Upper lobe of left lung (tissue), 6 donors: Measurements from ENCODE around the gene GRM5. TPM values are rescaled to one million over a fixed set of nuclear protein-coding genes. Genes with fewer than 3 reads are reported as not detected.

Source experiments
- ATAC-seq, 2 donors: fragments of 200-7000 bp; cut with Tn5 transposase; one replicate each; pipeline ENCODE4 v1.9.1; 2022; ENCODE audit warnings: mild to moderate bottlenecking in 2 of 2, moderate library complexity in 2 of 2; ENCODE audit not compliant: low FRiP score in 2 of 2
- DNase-seq, 2 donors: peaks; one replicate each; pipeline ENCODE4 v3.0.0-alpha.2; 2019 to 2020
- H3K27ac ChIP-seq, 4 donors: fragments of 200-600 bp; sonication (generic); one replicate each; pipeline ENCODE4 v1.5.1; 2016 to 2019
- H3K27me3 ChIP-seq, 4 donors: fragments of 200-600 bp; sonication (generic); one replicate each; pipeline ENCODE4 v1.5.1; 2017 to 2019
- H3K36me3 ChIP-seq, 4 donors: fragments of 200-600 bp; sonication (generic); one replicate each; pipeline ENCODE4 v1.5.1; 2016 to 2019
- H3K4me1 ChIP-seq, 4 donors: fragments of 200-600 bp; sonication (generic); one replicate each; pipeline ENCODE4 v1.5.1; 2018 to 2019
- H3K4me3 ChIP-seq, 4 donors: fragments of 200-600 bp; sonication (generic); one replicate each; pipeline ENCODE4 v1.5.1; 2017 to 2019; ENCODE audit warnings: mild to moderate bottlenecking in 2 of 4, moderate library complexity in 1 of 4
- H3K9me3 ChIP-seq, 4 donors: fragments of 200-600 bp; sonication (generic); one replicate each; pipeline ENCODE4 v1.5.1; 2018 to 2019
- EP300 ChIP-seq, 4 donors: sonication (generic); formaldehyde crosslinking; IDR thresholded peaks; one replicate each; pipeline ENCODE4 v1.5.1; 2017; ENCODE audit warnings: antibody characterized with exemption in 4 of 4, control low read depth in 2 of 4
- POLR2A ChIP-seq, 4 donors: fragments of 450-650 bp; IDR thresholded peaks; one replicate each; pipeline ENCODE4 v1.5.1; 2016 to 2017; ENCODE audit warnings: antibody characterized with exemption in 4 of 4, mild to moderate bottlenecking in 2 of 4
- POLR2AphosphoS5 ChIP-seq, 2 donors: sonication (generic); formaldehyde crosslinking; IDR thresholded peaks; one replicate each; pipeline ENCODE4 v1.5.1; 2017; ENCODE audit warnings: antibody characterized with exemption in 2 of 2
- WGBS, 2 donors: methylation state at CpG; one replicate each; pipeline ENCODE4 v1.1.5; 2017 to 2018; 5-methylcytosine and 5-hydroxymethylcytosine counted together
- total RNA-seq, 6 donors: library from RNA; depleted of rRNA in 4 of 6; stranded (reverse); fragments of >200 nt in 4 of 6; gene quantifications; one replicate each; pipeline versions ENCODE4 v1.1.0 to v1.2.1, GENCODE V29; 2016 to 2021
- TF ChIP-seq, protein P1 (sequence below), 6 experiments: fragments of 450-650 bp in 4 of 6; fragments of 200-600 bp in 2 of 6; sonication (generic) in 2 of 6; IDR thresholded peaks; one replicate each; pipeline ENCODE4 v1.5.1; 2016 to 2019; ENCODE audit warnings: antibody characterized with exemption in 6 of 6
- donor health status: DM: no; HTN: no; CAD: no; lungs with moderate emphysema.
- donor health status: DM: no; HTN: yes; CAD: no; lungs with severe emphysema.

The GRM5 gene
- total RNA-seq, 6 donors from 2014 or later: 0.30 to 4.2 (median 0.32) TPM; not detected in 2

- 60 to 71% methylated on average over 1 of the region's 1 CpG for WGBS, 2 donors
- Histone ChIP-seq H3K27me3 (no peaks in the 10 kb centered on the region), H3K4me1 (no peaks in the 10 kb centered on the region), H3K36me3 (no peaks in the 10 kb centered on the region), H3K4me3 (no peak overlapping the region), H3K9me3 (no peaks in the 10 kb centered on the region), H3K27ac (no peak overlapping the region)
- no peak for TF ChIP-seq POLR2A (IDR thresholded peaks at IDR 0.05)
- TF ChIP-seq EP300 (IDR thresholded peaks at IDR 0.05): no peak
- TF ChIP-seq, protein P1, sequence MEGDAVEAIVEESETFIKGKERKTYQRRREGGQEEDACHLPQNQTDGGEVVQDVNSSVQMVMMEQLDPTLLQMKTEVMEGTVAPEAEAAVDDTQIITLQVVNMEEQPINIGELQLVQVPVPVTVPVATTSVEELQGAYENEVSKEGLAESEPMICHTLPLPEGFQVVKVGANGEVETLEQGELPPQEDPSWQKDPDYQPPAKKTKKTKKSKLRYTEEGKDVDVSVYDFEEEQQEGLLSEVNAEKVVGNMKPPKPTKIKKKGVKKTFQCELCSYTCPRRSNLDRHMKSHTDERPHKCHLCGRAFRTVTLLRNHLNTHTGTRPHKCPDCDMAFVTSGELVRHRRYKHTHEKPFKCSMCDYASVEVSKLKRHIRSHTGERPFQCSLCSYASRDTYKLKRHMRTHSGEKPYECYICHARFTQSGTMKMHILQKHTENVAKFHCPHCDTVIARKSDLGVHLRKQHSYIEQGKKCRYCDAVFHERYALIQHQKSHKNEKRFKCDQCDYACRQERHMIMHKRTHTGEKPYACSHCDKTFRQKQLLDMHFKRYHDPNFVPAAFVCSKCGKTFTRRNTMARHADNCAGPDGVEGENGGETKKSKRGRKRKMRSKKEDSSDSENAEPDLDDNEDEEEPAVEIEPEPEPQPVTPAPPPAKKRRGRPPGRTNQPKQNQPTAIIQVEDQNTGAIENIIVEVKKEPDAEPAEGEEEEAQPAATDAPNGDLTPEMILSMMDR (IDR thresholded peaks at IDR 0.05): no peak
- no peak for TF ChIP-seq POLR2AphosphoS5 (IDR thresholded peaks at IDR 0.05)
- ATAC-seq (no peak), DNase-seq (no peak)
Observed at GRCh38 chr11:88809126-88809525, 256.7 kb downstream of the GRM5 start.

- Histone ChIP-seq H3K27ac (no peak overlapping the region), H3K4me1 (no peaks in the 10 kb centered on the region), H3K36me3 (no peaks in the 10 kb centered on the region), H3K4me3 (no peak overlapping the region), H3K9me3 (no peaks in the 10 kb centered on the region), H3K27me3 (no peaks in the 10 kb centered on the region)
- TF ChIP-seq EP300 (IDR thresholded peaks at IDR 0.05): no peak
- WGBS, 2 donors: 58 to 62% methylated on average over 1 of the region's 1 CpG
- DNase-seq (no peak), ATAC-seq (no peak)
Observed at GRCh38 chr11:88807349-88807748, 258.4 kb downstream of the GRM5 start.

DNA sequence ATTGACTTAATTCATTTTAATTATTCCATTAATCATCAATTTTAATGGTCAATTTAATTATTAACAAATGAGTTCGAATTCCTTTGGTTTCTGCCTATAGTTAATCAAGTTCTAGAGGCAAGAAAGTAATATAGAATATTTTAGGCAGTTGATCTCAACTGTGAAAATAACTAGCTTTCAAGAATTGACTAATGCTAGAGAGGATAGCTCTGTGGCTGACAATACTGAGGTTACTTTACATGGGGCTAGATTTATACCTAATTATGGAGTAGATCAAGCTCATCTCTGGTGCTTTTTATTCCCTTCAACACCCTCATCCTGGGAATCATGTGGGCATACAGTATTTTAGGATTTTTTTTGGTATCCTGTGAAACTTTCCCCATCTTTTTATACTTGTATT, 259.4 kb downstream of the GRM5 start:
- DNase-seq: no peak
- 36 to 48% methylated on average over 1 of the region's 1 CpG for WGBS, 2 donors

DNA sequence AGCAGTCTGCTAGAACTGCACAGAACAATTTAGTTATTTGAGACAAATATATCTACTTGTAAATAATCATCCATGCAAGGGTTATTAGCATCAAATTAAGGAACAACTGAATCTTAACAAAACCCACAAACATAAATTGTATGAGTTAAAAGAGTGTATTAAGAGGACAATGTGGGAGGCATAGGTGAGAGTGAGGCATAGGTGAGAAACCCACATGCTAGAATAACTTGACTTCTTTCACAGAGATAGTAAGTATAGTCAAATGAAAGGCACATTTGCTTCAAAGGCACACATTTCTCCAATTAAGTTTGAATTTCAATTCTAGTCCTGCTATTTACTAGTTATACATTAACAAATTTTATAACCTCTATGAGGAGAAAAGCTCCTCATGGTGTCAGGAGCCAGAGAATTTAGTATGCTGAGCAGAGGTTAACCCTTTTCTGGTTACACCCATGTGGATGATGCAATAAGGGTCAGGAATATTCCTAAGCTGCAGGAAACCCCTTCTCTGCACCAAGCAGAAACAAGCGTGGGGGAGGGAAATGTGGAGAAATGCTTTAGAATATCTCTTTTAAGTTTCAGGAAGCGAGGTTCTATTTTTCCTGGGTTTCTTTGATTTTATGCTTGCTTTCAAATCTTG, 264.2 kb downstream of the GRM5 start:
- H3K4me3 ChIP-seq: no peak overlapping the region
- no peaks in the 10 kb centered on the region for H3K36me3 ChIP-seq
- DNase-seq (no peak), ATAC-seq (no peak)
- no peaks in the 10 kb centered on the region for H3K9me3 ChIP-seq
- TF ChIP-seq, protein P1 (IDR thresholded peaks at IDR 0.05): no peak
- TF ChIP-seq POLR2AphosphoS5 (IDR thresholded peaks at IDR 0.05) (no peak), EP300 (IDR thresholded peaks at IDR 0.05) (no peak), POLR2A (IDR thresholded peaks at IDR 0.05) (no peak)
- H3K27me3 ChIP-seq: no peaks in the 10 kb centered on the region
- no peaks in the 10 kb centered on the region for H3K4me1 ChIP-seq
- WGBS, 2 donors: 75 to 80% methylated on average over 2 of the region's 2 CpGs
- no peak overlapping the region for H3K27ac ChIP-seq

More for the DNA sequence above, 259.4 kb downstream of the GRM5 start:
- ATAC-seq: no peak
- Histone ChIP-seq H3K27ac (no peak overlapping the region), H3K4me1 (no peaks in the 10 kb centered on the region), H3K4me3 (no peak overlapping the region), H3K36me3 (no peaks in the 10 kb centered on the region), H3K27me3 (no peaks in the 10 kb centered on the region), H3K9me3 (no peaks in the 10 kb centered on the region)
- TF ChIP-seq EP300 (IDR thresholded peaks at IDR 0.05) (no peak), POLR2A (IDR thresholded peaks at IDR 0.05) (no peak), POLR2AphosphoS5 (IDR thresholded peaks at IDR 0.05) (no peak)
- TF ChIP-seq, protein P1 (IDR thresholded peaks at IDR 0.05): no peak

DNA sequence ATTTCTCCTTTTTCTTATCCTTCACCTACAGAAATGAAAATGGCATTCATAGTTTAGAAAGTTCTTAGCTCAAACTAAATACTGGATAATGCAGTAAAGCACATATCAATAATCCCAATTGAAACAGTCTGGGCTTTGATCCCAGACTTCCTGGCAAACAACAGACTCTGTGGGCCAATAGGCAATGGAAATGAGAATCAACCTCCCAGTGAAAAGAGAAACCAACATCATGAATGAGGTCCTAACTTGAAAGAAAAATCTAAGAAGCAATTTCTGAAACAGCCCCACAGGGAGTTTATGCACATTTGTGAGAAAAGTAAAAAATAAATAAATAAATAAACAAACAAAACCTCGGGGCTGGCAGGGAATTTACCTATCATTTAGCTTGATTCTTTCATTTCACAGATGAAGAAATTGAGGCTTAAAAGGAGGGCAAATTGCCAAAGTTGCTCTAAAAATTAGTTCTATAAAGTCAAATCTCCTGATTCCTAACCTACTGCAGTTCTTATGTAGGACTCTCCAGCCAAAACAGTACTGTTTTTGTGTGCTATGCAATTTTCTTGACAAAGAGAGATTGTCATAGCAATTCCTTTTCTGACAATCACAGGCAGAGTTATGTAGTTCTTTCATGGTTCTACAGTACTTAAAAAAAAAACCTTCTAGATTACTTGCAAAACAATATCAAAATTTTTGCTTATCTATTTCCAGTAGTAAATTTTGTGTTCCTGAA, 265.8 kb downstream of the GRM5 start:
- H3K4me3 ChIP-seq: no peak overlapping the region
- WGBS, 2 donors: 24 to 32% methylated on average over 1 of the region's 1 CpG
- H3K9me3 ChIP-seq: no peaks in the 10 kb centered on the region
- H3K36me3 ChIP-seq: no peaks in the 10 kb centered on the region
- no peaks in the 10 kb centered on the region for H3K4me1 ChIP-seq
- DNase-seq (no peak), ATAC-seq (no peak)
- H3K27me3 ChIP-seq: no peaks in the 10 kb centered on the region
- TF ChIP-seq EP300 (IDR thresholded peaks at IDR 0.05) (no peak), POLR2AphosphoS5 (IDR thresholded peaks at IDR 0.05) (no peak), POLR2A (IDR thresholded peaks at IDR 0.05) (no peak)
- TF ChIP-seq, protein P1 (IDR thresholded peaks at IDR 0.05): no peak
- H3K27ac ChIP-seq: no peak overlapping the region
